ENCODE results near the gene CLCN7.

CLCN7 gene

DNA sequence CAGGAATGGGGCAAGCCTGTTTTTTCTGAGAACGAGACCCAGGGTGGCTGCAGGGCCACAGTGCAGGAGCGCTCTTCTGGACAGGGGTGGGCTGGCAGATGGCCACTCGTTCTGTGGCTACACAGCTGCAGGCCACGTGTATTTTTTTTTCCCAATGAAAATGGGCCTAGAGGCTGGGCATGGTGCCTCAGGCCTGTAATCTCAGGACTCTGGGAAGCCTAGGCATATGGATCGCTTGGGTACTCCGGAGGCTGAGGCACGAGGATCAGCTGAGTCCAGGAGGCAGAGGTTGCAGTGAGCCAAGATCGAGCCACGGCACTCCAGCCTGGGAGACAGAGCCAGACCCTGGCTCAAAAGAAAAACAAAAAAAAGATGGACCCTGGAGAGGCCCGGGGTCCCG, 67.1 kb downstream of the CLCN7 start:
- no peak for FAIRE-seq

DNA sequence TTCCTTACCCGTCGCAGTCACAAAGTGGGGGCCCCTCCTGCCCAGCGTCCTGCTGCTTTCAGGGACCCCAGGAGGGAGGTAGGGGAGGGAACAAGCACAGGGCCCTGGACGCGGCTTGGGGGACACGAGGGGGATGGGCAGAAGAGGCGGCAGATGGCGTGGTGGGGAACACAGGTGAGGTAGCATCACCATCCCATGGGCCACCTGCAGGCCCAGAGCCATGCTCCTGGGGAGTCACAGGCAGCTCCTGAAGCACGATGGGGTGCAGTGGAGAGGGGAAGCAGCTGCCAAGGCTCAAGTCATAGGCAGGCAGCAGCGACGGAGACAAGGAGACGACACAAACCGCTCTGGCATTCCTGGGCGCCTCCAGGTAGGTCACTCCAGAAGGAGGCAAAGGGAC, 71.1 kb downstream of the CLCN7 start:
- FAIRE-seq, result no peak
- no peak for DNase-seq (ENCODE audit: low spot score)

More for the DNA sequence above, 67.1 kb downstream of the CLCN7 start:
- DNase-seq (ENCODE audit: low spot score), result no peak

DNA sequence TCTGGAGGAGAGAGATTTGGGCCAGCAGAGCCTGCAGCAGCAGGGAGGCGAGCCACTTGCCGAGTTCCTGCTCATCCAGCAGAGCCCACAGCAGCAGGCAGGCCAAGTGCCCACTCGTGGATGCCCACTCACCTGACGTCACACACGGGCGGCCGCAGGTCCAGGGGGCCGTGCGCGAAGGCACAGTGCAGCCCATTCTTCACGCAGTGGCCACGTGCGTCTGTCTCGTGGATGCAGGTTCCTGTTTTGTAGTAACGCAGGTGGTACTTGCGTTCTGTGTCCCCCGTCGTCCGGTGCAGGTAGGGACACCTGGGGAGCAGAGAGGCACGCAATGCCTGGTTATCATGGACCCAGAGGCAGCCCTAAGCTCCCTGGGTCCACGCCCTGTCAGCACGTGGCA, 71.8 kb downstream of the CLCN7 start:
- DNase-seq (ENCODE audit: low spot score) (no peak), FAIRE-seq (no peak)

DNA sequence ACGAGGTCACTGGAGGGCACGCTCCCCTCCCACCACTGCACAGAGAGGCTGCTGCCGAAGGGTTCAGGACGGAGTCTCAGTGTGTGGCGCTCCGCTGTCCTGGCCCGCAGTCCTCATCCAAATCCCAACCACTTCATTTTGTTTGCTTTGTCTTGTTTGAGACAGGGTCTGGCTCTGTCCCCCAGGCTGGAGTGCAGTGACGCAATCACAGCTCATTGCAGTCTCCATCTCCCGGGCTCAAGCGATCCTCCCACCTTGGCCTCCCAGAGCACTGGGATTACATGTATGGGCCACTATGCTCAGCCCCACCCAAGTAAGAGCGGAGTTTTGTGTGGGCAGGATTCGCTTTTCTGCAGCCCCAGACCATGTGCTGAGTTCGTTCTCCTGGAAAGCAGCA, 73.1 kb downstream of the CLCN7 start:
- DNase-seq (ENCODE audit: low spot score), result no peak
- no peak for FAIRE-seq

DNA sequence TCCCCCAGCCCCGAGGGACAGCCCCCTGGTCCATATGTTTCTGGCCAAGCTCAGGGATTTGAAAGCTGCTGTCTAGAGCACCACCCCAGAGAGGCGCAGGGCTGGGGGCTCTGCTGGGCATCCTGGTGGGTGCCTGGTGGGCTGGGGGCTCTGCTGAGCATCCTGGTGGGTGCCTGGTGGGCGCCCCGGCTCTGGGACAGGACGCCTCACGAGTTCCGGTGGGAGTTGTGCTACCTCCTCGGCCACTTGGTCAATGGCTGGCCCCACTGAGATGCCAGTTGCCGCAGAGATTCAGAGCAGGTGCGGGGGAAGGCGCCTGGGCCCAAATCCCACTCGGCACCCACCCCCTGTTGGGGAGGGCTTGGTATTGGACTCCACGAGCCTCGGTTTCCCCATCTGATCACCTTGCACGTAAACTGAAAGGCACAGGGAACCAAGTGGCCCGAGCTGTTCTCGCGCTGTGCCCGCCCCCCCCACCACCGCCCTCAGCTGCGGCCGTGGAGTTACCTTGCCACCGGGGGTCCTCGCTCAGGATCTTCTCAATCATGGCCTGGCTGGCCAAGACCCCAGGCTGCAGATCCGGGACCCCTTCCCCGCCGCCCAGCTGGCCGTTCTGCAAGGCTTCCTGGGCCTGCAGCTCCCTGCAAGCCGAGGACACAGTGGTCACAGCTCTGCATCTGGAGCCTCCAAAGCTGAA, 73.6 kb downstream of the CLCN7 start:
- DNase-seq (ENCODE audit: low spot score), result no peak
- FAIRE-seq, result no peak

DNA sequence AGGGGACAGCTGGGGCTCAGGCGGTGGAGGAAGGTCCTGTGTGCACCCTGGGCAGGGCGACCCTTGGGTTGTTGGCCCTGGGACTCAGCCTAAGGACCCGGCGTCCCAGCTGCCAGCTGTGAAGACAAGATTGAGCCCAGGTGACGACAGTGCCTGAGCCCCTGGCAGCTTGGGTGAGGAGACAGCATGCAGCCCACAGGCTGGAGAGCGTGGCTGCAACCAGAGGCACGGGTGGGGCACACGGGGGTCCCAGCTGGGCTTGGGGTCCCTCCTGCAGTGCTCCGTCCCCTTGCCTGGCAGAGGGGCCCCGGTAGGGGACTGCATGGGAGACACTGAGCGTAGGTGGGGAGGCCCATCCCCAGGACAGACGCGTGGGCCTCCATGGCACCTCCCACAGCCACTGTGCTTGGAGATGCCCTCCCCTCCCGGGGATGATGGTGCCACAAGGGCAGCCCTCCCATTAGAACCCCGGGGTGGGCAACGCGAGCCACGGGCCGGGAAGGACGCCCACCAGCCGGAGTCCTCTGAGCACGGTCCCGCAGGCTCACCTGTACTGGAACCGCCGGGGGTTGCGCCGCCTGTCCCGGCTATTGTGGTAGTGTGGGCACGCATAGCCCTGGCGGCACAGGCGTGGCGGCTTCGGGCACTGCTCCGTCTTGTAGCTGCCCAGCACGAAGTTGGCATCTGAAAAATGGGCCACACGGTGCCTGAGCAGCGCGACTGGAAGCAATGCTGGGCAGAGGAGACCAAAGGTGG, 75.8 kb downstream of the CLCN7 start:
- DNase-seq (ENCODE audit: low spot score), result no peak
- no peak for FAIRE-seq

DNA sequence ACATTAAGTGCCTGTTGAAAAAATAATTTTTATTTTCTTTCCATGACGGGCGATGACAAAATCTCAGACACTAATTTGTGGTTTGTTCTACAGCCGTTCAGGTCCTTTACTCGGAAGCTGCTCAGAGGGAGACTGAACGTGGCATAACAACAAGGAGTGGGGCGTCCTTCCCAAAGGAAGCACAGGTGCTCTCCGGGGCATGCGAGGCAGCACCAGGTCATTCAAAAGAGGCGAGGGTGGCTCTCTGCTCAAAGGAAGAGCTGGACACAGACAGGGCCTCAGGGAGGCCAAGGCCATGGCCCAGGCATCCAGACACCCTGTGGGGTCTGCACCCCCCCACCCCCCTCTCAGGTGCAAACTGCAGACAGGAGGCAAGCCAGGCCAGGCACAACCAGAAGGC, 76.5 kb downstream of the CLCN7 start:
- DNase-seq (ENCODE audit: low spot score) (no peak), FAIRE-seq (no peak)

DNA sequence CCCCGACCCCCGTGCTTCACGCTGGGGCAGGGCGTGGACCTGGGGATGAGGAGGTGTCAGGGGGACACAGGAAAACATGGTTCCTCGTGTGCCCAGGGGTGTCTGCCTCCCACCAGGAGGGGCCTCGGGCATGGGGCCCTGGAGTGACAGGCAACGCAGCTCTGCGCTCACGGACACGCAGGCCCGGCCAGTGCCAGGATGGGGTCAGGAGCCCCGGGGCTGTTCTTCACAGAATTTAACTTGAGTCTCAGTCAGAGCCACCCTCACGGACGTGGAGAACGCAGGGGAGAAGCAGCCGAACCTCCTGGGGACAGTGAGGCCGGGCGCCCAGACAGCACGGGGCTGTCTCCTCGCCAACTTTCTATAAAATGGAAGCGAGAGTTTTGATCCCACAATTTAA, 77.0 kb downstream of the CLCN7 start:
- DNase-seq (ENCODE audit: low spot score), result no peak
- FAIRE-seq, result no peak

DNA sequence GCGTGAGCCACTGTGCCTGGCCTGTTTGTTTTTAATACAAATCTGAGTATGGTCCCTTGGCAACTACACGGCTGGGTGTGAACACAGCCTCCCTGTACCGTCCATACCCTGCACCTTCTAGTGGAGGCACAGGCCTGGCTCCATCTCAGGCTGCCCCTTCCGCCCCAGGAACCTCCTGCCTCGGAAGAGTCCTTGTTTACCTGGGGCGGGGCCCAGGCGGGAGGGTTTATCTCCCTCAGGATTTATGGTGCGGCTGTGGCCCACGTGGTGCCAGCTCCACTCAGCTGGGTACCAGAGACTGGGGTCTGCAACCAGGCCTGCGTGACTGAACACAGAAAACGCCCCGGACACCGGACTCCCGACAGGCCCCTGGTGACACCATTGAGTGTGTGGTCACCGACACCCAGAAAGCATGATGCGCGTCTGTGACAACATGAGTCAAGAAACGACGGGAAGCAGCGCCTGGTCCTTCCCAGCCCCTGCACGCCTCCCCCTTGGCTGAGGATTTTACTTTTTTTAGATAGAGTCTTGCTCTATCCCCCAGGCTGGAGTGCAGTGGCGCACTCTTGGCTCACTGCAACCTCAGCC, 79.3 kb downstream of the CLCN7 start:
- no peak for DNase-seq (ENCODE audit: low spot score)
- no peak for FAIRE-seq
